ENCODE measurements around the gene EPC2.

DNA sequence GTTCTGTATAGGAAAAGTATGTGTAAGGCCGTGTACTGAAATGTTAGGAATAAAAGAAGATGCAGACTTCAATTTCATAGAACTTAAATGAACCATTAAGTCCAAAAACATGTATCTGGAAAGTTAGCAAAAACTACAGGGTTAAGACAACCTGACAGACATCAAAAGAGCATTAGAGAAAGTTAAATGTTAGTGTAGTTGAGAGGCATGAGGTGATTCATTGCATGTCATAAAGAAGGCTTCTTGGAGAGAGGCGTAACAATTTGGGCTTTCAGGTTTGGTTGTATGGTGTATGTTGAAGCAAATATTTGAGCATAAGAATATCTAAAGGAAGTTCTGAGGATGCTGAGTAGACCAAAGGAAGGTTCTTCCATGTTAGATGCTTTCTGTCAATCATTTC is 6.3 kb downstream of the EPC2 start:
- TF ChIP-seq, protein P1, sequence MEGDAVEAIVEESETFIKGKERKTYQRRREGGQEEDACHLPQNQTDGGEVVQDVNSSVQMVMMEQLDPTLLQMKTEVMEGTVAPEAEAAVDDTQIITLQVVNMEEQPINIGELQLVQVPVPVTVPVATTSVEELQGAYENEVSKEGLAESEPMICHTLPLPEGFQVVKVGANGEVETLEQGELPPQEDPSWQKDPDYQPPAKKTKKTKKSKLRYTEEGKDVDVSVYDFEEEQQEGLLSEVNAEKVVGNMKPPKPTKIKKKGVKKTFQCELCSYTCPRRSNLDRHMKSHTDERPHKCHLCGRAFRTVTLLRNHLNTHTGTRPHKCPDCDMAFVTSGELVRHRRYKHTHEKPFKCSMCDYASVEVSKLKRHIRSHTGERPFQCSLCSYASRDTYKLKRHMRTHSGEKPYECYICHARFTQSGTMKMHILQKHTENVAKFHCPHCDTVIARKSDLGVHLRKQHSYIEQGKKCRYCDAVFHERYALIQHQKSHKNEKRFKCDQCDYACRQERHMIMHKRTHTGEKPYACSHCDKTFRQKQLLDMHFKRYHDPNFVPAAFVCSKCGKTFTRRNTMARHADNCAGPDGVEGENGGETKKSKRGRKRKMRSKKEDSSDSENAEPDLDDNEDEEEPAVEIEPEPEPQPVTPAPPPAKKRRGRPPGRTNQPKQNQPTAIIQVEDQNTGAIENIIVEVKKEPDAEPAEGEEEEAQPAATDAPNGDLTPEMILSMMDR (IDR thresholded peaks at IDR 0.05 in 4 of 5, conservative IDR thresholded peaks at IDR 0.05 in 1 of 5) = no peak
- no peak for TF ChIP-seq POLR2A (IDR thresholded peaks at IDR 0.05)
